ENCODE data around the gene PCMT1. TPM values are rescaled to one million over a fixed set of nuclear protein-coding genes. Genes with fewer than 3 reads are reported as not detected.

Gene PCMT1
- total RNA-seq, 1 donor from 2014 or later: 147 TPM

- Mint-ChIP-seq H3K4me1 (ENCODE audit: low read depth, unreplicated experiment) (peaks cover 19% of the 10 kb centered on the region), H3K4me3 (ENCODE audit: unreplicated experiment) (peak overlapping the region; percentile 92), H3K27ac (ENCODE audit: unreplicated experiment) (peak overlapping the region; percentile 7), H3K9me3 (ENCODE audit: unreplicated experiment) (peaks cover 4% of the 10 kb centered on the region), H3K27me3 (ENCODE audit: unreplicated experiment) (peaks cover 10% of the 10 kb centered on the region), H3K36me3 (ENCODE audit: unreplicated experiment) (no peaks in the 10 kb centered on the region)
- TF ChIP-seq CTCF (IDR thresholded peaks at IDR 0.05; ENCODE audit: partially characterized antibody, unreplicated experiment): no peak
- no peak for DNase-seq
Measured at GRCh38 chr6:149716181-149716963, 33.2 kb upstream of the PCMT1 start.

- TF ChIP-seq CTCF (IDR thresholded peaks at IDR 0.05; ENCODE audit: partially characterized antibody, unreplicated experiment): no peak
- peak overlapping the region; percentile 98 for H3K27ac Mint-ChIP-seq (ENCODE audit: unreplicated experiment)
- H3K9me3 Mint-ChIP-seq (ENCODE audit: unreplicated experiment): peaks cover 4% of the 10 kb centered on the region
- DNase-seq: no peak
- H3K27me3 Mint-ChIP-seq (ENCODE audit: unreplicated experiment): peaks cover 10% of the 10 kb centered on the region
- peak overlapping the region; percentile 92 for H3K4me3 Mint-ChIP-seq (ENCODE audit: unreplicated experiment)
- peaks cover 16% of the 10 kb centered on the region for H3K4me1 Mint-ChIP-seq (ENCODE audit: low read depth, unreplicated experiment)
- H3K36me3 Mint-ChIP-seq (ENCODE audit: unreplicated experiment): no peaks in the 10 kb centered on the region
Measured at GRCh38 chr6:149717255-149717587, 32.3 kb upstream of the PCMT1 start.

GRCh38 chr6:149717588-149718458 lies 31.7 kb upstream of the PCMT1 start, which contains the start of gene LATS1:
Gene LATS1, minus strand, starts transcription at chr6:149718101. Its CDS starts 15,975 bp downstream, at chr6:149702126.
- Mint-ChIP-seq H3K27ac (ENCODE audit: unreplicated experiment) (peak within 1 kb of the TSS; percentile 98), H3K4me3 (ENCODE audit: unreplicated experiment) (peak within 1 kb of the TSS; percentile 98), H3K27me3 (ENCODE audit: unreplicated experiment) (peaks cover 10% of the 10 kb centered on the region), H3K4me1 (ENCODE audit: low read depth, unreplicated experiment) (peaks cover 16% of the 10 kb centered on the region), H3K36me3 (ENCODE audit: unreplicated experiment) (no peaks in the 10 kb centered on the region), H3K9me3 (ENCODE audit: unreplicated experiment) (peaks cover 4% of the 10 kb centered on the region)
- TF ChIP-seq CTCF (IDR thresholded peaks at IDR 0.05; ENCODE audit: partially characterized antibody, unreplicated experiment): no peak
- DNase-seq: peak; percentile 96

GRCh38 chr6:149719531-149719930 lies 30.0 kb upstream of the PCMT1 start:
- no peaks in the 10 kb centered on the region for H3K36me3 Mint-ChIP-seq (ENCODE audit: unreplicated experiment)
- no peak for DNase-seq
- H3K27me3 Mint-ChIP-seq (ENCODE audit: unreplicated experiment): peaks cover 10% of the 10 kb centered on the region
- peaks cover 4% of the 10 kb centered on the region for H3K9me3 Mint-ChIP-seq (ENCODE audit: unreplicated experiment)
- no peak for TF ChIP-seq CTCF (IDR thresholded peaks at IDR 0.05; ENCODE audit: partially characterized antibody, unreplicated experiment)
- peaks cover 16% of the 10 kb centered on the region for H3K4me1 Mint-ChIP-seq (ENCODE audit: low read depth, unreplicated experiment)
- H3K4me3 Mint-ChIP-seq (ENCODE audit: unreplicated experiment): peak overlapping the region; percentile 59
- H3K27ac Mint-ChIP-seq (ENCODE audit: unreplicated experiment): no peak overlapping the region
